Measurements from ENCODE around the gene UTP11. TPM values are rescaled to one million over a fixed set of nuclear protein-coding genes. Genes with fewer than 3 reads are reported as not detected.

Gene UTP11
- total and polyA plus RNA-seq, 2 donors from 2014 or later: 24.2 to 26.2 TPM

GRCh38 chr1:38044221-38045215 lies 32.0 kb downstream of the UTP11 start:
- no peaks in the 10 kb centered on the region for H3K9me3 ChIP-seq (ENCODE audit: control insufficient read depth in 2 of 3, insufficient read depth in 1 of 3, low read length in 3 of 3)
- no peak overlapping the region for H3K9ac ChIP-seq (ENCODE audit: low read length in 3 of 3)
- H3K36me3 ChIP-seq (ENCODE audit: control insufficient read depth in 2 of 3, insufficient read depth in 3 of 3, low read length in 3 of 3): no peaks in the 10 kb centered on the region
- H3K27ac ChIP-seq (ENCODE audit: low read depth in 2 of 2, low read length in 2 of 2): no peak overlapping the region
- TF ChIP-seq CTCF (IDR thresholded peaks at IDR 0.05; ENCODE audit: borderline replicate concordance, extremely low read depth, insufficient read depth): no peak
- peaks cover 0 to 7% (median 0%) of the 10 kb centered on the region in 3 donors for H3K4me1 ChIP-seq (ENCODE audit: control insufficient read depth in 2 of 3, insufficient read depth in 2 of 3, low read depth in 1 of 3, low read length in 3 of 3)
- H3K27me3 ChIP-seq (ENCODE audit: control insufficient read depth, insufficient read depth, low read length): peaks cover 26% of the 10 kb centered on the region
- DNase-seq: peak in 4 of 5 donors; percentile 28 to 64 (median 42)
- H3K4me3 ChIP-seq (ENCODE audit: low read length in 3 of 3): peak overlapping the region in 1 of 3 donors; percentile 26
- no peak for FAIRE-seq
- intact Hi-C loops (cut with DNase I): no loop called here

- no peak overlapping the region for H3K9ac ChIP-seq (ENCODE audit: low read length in 3 of 3)
- no peak for TF ChIP-seq CTCF (IDR thresholded peaks at IDR 0.05; ENCODE audit: borderline replicate concordance, extremely low read depth, insufficient read depth)
These were observed 33.1 kb downstream of the UTP11 start for GRCh38 chr1:38045401-38046332.

GRCh38 chr1:38046333-38046883 lies 33.9 kb downstream of the UTP11 start, which contains the start of gene POU3F1:
POU3F1 (minus strand) TSS chr1:38046793; CDS start chr1:38046743, 50 bp downstream.
- peaks cover 23% of the 10 kb centered on the region for H3K27me3 ChIP-seq (ENCODE audit: control insufficient read depth, insufficient read depth, low read length)
- no peaks in the 10 kb centered on the region for H3K36me3 ChIP-seq (ENCODE audit: control insufficient read depth in 2 of 3, insufficient read depth in 3 of 3, low read length in 3 of 3)
- FAIRE-seq: no peak
- no peaks in the 10 kb centered on the region for H3K9me3 ChIP-seq (ENCODE audit: control insufficient read depth in 2 of 3, insufficient read depth in 1 of 3, low read length in 3 of 3)
- H3K27ac ChIP-seq (ENCODE audit: low read depth in 2 of 2, low read length in 2 of 2): no peak within 1 kb of the TSS
- H3K9ac ChIP-seq (ENCODE audit: low read length in 3 of 3): no peak within 1 kb of the TSS
- H3K4me1 ChIP-seq (ENCODE audit: control insufficient read depth in 2 of 3, insufficient read depth in 2 of 3, low read depth in 1 of 3, low read length in 3 of 3): peaks cover 0 to 7% (median 7%) of the 10 kb centered on the region in 3 donors
- TF ChIP-seq CTCF (IDR thresholded peaks at IDR 0.05; ENCODE audit: borderline replicate concordance, extremely low read depth, insufficient read depth): no peak
- DNase-seq: peak in 2 of 5 donors; percentile 55 to 72
- peak within 1 kb of the TSS in 1 of 3 donors; percentile 46 for H3K4me3 ChIP-seq (ENCODE audit: low read length in 3 of 3)
- intact Hi-C loops (cut with DNase I): no loop called here

More at GRCh38 chr1:38045401-38046332, 33.1 kb downstream of the UTP11 start:
- no peaks in the 10 kb centered on the region for H3K9me3 ChIP-seq (ENCODE audit: control insufficient read depth in 2 of 3, insufficient read depth in 1 of 3, low read length in 3 of 3)
- peaks cover 26% of the 10 kb centered on the region for H3K27me3 ChIP-seq (ENCODE audit: control insufficient read depth, insufficient read depth, low read length)
- peaks cover 0 to 7% (median 7%) of the 10 kb centered on the region in 3 donors for H3K4me1 ChIP-seq (ENCODE audit: control insufficient read depth in 2 of 3, insufficient read depth in 2 of 3, low read depth in 1 of 3, low read length in 3 of 3)
- FAIRE-seq: no peak
- H3K36me3 ChIP-seq (ENCODE audit: control insufficient read depth in 2 of 3, insufficient read depth in 3 of 3, low read length in 3 of 3): no peaks in the 10 kb centered on the region
- H3K27ac ChIP-seq (ENCODE audit: low read depth in 2 of 2, low read length in 2 of 2): no peak overlapping the region
- no peak overlapping the region for H3K4me3 ChIP-seq (ENCODE audit: low read length in 3 of 3)
- DNase-seq: peak; percentile 30 to 80 (median 41)
- intact Hi-C loops (cut with DNase I): no loop called here

Data from kidney (tissue), 14 donors.